ENCODE measurements around the gene CLPSL2. TPM values are rescaled to one million over a fixed set of nuclear protein-coding genes. Genes with fewer than 3 reads are reported as not detected.
"Not testable (repeated sequence)": the region's sequence is repeated elsewhere in the genome, so short reads cannot be mapped to it uniquely, and the experiment has no call there.

The CLPSL2 gene
- total RNA-seq (2014; rRNA removed; shearing (Covaris generic)), result not detected in 2 replicates

GRCh38 chr6:35776364-35777215 lies at the start of gene CLPSL2:
Gene CLPSL2 (plus strand): TSS chr6:35776598. CDS start chr6:35776619, 21 bp downstream.
- peak; percentile 23 for DNase-seq (ENCODE audit: low read depth)

DNA sequence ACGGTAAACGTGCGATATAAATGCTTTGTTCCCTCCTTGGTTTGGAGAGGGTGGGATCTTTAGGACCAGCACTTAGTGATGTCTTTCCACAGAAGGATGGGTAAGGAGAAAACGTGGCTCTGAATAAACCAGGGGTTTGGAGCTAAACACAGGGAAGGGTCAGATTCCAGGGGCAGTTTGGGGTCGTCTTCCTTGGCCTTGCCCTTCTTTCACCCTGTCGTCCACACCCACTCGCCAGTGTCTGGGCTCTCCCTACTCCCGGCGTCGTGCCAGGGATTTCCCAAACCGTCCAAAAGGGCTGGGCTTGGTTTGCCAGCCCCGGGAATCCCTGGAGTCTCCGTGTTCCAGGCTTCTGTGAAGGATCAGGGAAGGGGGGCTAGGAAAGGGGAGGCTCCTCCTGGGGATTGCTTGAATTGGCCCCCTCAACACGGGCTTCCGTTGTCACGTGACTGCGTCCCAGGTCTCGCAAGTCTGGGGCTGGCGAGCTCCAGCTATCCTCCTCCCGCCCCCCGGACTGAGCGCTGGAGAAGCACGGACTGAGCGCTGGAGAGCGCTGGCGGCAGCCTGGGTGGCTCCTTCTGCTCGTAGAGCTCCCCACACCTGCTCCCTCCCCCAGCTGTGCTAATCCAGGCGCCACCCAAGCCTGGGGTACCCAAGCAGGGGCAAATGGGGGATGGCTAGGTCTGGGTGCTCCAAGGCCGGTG lies 49.0 kb upstream of the CLPSL2 start:
- DNase-seq (ENCODE audit: low read depth), result peak; percentile 41

DNA sequence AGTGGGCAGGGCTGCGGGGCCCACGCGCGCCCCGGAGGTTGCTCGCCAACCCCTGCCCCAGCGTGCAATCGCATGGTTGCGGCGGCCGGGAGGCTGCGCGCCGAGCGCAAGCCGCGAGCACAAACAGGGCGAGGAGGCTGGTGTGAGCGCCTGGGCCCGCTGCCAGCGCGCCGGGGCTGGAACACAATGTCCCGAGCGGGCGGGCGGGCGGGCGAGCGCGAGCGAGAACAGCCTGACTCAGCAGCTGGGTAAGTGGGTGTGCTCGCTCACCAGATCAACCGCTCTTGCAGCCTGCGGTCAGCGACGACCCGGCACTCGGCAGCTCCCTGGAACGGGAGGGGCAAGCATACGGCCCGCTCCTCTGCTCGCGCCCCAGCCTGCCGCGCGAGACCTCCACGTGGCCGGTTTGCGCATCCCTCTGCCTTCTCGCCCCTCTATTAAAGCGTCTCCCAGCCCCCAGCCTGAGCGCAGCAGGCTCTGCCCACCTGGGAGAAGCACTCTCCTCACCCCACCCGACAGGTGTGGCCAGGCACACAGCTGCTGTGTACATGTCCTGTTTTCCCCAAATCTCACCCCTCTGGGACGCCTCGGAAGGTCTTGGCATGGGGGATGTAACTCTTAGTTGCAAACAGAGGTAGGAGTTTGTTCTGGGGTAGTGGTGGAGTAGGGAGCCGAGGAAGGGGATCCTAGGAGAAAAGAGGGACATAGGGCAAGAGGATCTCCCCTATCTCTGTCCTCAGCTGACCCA lies 48.3 kb upstream of the CLPSL2 start:
- peak; percentile 92 for DNase-seq (ENCODE audit: low read depth)

DNA sequence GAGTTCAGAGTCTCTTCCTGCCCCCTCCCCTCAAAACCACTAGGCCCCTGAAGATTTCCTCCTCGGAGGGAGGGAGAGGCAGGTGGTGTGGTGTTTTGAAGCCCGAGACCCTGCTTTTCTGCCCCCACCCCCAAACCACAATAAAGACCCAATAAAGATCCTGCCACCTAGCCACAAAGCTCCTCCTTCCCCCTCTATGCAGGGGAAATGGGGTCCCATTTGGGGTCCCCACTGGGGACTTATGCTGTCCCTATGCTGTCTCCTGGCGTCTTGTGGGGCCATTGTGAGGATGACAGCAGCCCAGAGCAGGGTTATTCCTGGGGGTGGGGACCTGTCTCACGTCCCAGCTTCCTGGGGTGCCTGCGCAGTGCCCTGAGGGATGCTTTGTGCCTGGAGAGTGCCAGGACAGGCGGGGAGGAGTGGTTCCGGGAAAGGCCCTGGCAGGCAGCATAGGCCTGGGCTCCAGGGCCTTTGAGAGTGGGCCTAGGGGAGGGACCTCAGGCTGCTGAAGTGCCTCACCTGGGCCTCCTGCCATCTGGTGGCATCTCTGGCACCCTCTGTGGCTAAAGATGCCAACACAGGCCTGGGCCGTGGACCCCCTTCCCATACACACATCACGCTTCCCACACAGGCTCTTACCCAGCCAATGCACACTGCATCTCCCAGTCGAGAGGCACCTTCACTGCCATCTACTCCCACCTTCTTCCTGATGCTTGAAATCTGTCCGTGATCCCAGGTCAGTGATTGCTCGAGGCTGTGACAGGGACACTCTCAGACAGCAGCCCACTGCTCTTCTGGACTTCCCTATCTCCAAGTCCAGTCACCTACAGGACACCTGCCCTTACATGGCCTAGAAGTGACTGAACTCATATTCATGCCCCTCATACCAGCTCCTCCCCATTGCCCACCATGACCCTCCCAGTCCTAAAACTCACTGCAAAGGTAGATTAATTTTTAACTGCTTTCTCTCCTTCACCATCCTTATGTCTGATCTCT lies 47.4 kb upstream of the CLPSL2 start:
- no peak for DNase-seq (ENCODE audit: low read depth)

DNA sequence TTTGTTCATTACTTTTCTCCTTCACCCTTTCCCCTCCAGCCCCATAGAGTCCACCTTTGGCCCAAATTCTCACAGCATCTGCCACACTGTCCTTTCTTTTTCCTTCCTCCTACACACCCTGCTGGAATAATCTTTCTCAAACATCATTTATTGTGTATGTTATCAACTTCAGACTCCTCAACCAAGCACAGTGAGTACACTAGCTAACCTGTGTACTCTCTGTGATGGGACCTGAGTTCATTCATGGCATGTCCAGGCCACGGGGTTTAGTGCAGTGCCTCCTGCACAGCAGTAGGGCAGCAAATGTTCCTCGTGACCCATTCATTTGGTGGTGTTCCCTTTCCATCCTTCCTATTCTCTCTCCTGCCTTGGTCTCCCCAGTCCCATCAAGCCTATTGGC lies 46.7 kb upstream of the CLPSL2 start:
- DNase-seq (ENCODE audit: low read depth), result no peak

GRCh38 chr6:35730745-35731413 lies 45.5 kb upstream of the CLPSL2 start:
- DNase-seq (ENCODE audit: low read depth), result no peak

DNA sequence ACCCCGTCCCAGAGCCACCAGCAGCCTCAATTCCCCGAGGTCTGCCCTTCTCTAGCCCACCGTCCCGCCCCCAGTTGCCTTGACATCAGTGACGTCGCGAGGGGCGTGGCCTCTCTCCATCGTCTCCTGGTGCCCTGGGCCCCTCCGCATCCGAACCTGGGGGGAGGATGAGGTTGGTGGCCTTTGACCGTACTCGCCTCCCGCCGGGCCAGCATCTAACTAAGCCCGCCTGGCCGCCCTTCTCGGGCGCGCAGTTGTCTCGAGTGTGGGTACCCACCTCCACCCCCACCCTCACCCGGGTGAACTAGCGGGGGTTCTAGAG lies 45.0 kb upstream of the CLPSL2 start:
- peak; percentile 75 for DNase-seq (ENCODE audit: low read depth)

- peak; percentile 81 for DNase-seq (ENCODE audit: low read depth)
These were observed 44.5 kb upstream of the CLPSL2 start for GRCh38 chr6:35731736-35732532.

GRCh38 chr6:35733633-35734032 lies 42.8 kb upstream of the CLPSL2 start:
- DNase-seq (ENCODE audit: low read depth), result no peak

- DNase-seq (ENCODE audit: low read depth), result not testable (repeated sequence)
These were observed 42.1 kb upstream of the CLPSL2 start for GRCh38 chr6:35734319-35734718.

- no peak for DNase-seq (ENCODE audit: low read depth)
These were observed 40.9 kb upstream of the CLPSL2 start for GRCh38 chr6:35735452-35735851.

DNA sequence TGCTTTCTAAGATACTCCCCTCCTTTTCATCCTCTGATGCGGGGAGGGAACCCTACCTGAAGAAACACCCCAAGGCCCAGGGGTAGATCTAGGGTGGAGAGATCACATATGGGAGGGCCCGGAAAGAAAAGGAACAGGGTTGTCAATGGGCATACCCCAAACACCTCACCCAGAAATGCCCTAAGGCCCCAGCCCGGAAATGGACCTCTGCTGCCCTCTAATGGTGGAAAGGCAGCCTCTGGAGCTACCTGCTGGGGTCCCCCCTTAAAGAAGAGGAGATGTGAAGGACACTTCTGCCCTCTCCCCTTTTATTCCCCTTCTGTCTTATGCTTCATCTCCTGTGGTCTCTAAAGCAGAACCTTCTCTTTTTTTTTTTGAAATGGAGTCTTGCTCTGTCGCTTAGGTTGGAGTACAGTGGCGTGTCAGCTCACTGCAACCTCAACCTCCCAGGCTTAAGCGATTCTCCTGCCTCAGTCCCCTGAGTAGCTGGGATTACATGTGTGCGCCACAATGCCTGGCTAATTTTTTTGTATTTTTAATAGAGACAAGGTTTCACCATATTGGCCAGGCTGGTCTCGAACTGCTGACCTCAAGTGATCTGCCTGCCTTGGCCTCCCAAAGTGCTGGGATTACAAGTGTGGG lies 40.0 kb upstream of the CLPSL2 start:
- DNase-seq (ENCODE audit: low read depth), result peak; percentile 37

DNA sequence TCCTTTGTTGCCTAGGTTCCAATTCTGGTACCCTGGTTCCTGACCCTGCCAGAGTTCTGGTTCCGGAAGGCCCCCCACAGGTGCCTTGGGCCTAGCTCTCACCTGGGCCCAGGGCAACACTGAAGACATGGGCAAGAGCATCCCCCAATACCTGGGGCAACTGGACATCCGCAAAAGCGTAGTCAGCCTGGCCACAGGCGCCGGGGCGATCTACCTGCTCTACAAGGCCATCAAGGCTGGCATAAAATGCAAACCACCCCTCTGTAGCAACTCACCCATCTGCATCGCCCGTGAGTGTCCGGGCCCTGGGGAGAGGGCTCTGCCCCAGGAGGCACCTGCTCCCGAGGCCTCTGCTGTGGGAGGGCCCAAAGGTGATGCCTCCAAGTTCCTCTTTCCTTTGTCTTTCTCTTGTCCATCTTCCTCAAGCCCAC lies 39.4 kb upstream of the CLPSL2 start, which contains the start of gene ARMC12:
ARMC12 (plus strand) TSS at position 51 of the 431 bp plus-strand sequence; CDS start at position 128, 77 bp downstream.
- no peak for DNase-seq (ENCODE audit: low read depth)

DNA sequence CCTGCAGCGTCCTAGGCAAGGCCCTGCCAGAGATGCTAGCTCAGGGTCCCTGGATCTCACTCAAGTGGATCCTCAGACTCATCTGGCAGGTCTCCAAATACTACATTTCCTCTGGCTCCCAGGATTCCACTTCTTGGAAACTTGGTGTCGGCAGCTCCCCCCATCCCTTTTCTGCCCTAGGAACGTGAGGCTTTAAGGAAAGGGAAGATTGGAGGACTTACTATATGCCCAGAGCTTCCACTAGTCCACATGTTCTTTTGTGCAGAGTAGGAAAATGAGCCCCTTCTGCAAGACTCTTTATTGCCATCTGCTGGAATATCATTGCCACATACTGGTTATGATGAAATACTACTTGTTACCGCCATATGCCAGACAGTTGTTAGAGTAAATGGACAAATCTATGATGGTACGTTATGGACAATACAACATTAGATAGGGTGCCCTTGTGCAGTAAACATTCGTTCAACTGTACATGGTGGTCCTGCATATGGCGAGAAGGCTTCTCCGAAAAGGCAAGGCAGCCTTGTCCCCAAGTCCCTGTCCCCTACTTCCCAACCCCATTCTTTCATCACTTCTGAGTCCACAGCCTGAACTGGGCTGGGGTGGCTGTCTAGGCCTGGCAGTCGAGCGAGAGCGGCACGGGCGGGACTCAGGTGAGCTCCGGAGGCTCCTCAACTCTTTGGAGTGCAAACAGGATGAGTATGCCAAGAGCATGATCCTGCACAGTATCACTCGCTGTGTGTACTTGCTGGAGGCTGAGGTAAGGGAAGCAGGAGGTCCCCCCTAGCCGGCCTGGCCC lies 38.8 kb upstream of the CLPSL2 start:
- peak; percentile 70 for DNase-seq (ENCODE audit: low read depth)

DNA sequence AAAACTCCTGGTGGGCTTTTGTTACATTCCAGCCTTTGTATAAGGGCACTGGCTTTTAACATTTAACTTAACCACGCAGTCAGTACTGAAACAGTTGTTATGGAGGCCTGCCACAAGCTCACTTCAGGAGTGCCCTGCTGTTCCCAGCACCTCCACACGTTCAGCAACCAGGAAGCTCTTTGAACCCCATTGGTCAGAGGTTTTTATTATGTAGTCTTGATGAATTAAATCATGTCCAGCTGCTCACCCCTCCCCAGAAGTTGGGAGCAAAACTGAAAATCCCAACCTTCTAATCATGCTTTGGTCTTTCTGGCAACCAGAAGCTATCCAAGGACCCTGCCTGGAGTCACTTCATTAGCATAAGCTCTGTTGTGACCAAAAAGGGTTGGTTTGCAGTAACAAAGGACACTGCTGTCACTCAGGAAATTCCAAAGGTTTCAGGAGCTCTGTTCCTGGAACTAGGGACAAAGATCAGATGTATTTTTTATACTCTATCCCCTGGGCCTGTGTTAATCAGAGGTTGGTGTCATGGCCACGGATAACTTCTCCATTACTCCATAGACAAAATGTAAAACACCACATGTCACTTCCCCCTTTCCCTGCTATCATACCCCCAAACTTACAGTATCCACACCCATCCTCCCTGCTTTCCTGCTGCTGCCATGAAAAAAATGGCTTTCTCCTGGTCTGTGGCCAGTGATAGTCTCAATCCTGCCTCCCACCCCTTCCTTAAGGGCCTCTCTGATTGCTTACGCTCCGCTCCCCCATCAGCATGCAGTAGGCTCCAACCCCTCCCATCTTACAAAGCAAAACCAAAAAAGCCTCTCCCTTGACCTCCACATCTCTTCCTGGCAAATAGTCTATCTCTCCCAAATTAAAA lies 36.5 kb upstream of the CLPSL2 start:
- no peak for DNase-seq (ENCODE audit: low read depth)

DNA sequence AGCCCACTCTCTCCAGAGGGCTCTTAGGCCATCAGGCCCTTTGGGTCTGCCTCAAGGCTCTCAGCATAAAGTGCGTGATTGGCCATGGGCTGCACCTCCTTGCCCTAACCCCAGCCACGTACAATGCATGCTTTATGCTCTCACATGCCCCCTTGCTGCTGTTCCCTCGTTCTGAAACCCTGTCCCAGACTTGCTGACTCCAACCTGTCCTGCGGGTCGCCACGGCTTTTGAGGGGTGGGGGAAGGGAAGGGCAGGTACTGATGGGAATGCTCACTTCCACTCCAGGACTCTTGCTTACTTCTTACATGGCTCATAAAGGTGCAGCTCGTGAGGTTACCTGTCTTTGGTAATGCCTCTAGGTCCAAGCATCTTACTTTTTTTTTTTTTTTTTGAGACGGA lies 33.6 kb upstream of the CLPSL2 start:
- no peak for DNase-seq (ENCODE audit: low read depth)

DNA sequence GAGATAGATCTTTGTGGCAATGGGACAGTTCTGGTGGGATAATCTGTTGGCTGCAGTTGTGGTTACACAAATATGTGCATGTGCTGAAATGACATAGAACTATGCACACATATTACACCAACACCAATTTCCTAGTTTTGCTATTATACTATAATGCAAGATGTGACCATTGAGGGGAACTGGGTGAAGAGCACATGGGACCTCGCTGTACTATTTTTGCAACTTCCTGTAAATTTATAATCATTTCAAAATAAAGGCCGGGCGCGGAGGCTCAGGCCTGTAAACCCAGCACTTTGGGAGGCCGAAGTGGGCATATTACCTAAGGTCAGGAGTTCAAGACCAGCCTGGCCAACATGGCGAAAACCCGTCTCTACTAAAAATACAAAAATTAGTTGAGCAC lies 30.9 kb upstream of the CLPSL2 start:
- DNase-seq (ENCODE audit: low read depth), result no peak
